Suppressor macrophage treated with lipopolysaccharide for 4 hours (primary cell): ENCODE results near the gene MT1A.
A peak's percentile ranks its signal among the peaks of the same experiment; 100 is the strongest.

Source experiments
- DNase-seq: peaks from one replicate; pipeline ENCODE4 v3.0.0-alpha.2; 2020

Gene MT1A

GRCh38 chr16:56681939-56682702 lies 43.7 kb downstream of the MT1A start, which contains the start of gene MT1X:
TSS of gene MT1X (plus strand) at chr16:56682470. CDS start at chr16:56682541, 71 bp downstream.
- peak; percentile 95 for DNase-seq

DNA sequence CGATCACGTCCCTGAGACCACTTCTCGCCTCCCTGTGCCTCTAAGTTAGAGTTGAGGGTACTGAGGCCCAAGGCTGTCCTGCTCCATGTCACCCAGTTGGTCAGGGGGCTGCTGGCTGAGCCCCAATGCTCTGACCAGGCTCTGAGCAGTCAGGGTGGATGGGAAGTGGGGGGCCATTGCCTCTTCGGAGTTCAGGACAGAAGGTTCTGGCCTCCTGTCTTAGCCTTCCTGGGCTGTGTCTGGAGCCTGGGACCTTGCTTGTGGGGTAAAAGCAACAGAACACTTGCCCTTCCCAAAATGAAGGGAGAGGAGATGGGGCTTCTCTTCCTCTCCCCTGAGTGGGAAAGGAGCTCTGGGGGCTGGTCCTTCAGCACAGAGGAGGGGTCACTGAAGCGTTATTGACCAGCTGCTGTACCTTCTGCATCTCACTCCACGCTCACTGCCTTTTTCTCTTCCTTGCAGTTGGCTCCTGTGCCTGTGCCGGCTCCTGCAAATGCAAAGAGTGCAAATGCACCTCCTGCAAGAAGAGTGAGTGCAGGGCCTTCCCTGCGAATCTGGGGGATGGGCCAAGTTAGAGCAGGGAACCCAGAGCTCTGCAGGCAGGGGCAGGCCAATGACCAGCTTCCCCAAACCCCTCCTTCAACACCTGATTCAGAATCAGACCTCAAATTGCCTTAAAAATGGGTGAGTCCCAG lies 44.4 kb downstream of the MT1A start:
- no peak for DNase-seq

DNA sequence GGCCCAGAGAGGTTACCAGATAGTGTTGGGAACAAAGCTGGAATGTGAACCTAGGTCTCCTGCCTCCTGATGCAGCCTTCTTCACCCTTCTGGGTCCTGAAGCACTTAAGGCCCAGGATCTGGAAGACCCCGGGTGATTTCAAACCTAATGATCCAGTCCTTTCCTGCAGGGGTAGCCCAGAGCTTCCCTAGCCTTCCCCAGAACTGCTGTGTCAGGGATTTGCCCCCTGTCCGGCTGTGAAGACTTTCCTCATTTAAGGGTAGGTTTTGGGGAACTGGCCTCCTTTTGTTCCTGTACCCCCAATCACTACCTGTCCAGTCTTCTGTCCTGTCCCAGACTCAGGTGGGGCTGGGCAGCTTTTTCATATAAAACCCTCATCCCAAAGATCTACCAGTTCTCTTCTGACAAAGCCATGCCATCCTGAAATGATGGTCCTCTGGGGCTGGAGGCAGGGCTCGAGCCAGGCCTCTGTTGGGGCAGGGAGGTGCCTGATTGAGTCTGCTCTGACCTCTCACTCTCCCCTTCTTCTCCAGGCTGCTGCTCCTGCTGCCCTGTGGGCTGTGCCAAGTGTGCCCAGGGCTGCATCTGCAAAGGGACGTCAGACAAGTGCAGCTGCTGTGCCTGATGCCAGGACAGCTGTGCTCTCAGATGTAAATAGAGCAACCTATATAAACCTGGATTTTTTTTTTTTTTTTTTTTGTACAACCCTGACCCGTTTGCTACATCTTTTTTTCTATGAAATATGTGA lies 45.1 kb downstream of the MT1A start:
- no peak for DNase-seq

DNA sequence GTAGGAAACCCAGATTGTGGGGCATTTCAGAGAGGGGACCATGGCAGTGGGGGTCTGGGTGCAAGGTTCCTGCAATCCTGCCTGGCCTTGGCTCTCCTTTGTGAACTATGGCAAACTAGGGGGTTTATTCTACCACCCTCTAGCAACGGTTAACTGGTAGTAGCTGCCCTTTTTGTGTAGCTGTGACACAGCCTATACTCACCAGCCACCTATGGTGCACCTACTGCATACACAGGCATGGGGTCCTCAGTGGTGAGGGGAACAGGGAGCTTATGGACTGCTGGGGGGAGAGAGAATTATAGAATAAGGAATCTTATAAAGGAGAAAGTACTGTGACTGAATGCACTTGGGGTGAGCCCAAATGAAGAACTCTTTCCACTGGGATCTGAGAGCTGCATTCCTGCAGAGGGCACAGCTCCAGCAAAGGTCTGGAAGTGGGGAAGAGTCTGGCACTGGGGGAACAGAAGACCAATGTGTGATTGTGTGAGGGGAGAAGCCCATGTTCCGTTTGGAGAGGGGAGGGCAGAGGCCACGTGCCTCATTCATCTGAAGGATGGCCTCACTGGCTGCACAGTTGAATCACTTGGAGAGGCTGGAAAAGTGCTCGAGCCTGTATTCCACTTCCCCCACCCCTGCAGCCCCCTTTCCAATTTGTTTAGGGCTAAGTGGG lies 45.9 kb downstream of the MT1A start:
- DNase-seq = no peak

- DNase-seq = no peak
Observed at GRCh38 chr16:56684926-56685590, 46.6 kb downstream of the MT1A start.

- DNase-seq = no peak
Observed at GRCh38 chr16:56686758-56687157, 48.3 kb downstream of the MT1A start.

GRCh38 chr16:56688762-56689161 lies 50.3 kb downstream of the MT1A start:
- DNase-seq = no peak

GRCh38 chr16:56689171-56689570 lies 50.7 kb downstream of the MT1A start:
- DNase-seq = no peak
